Hypothalamus (tissue), 51 donors: Measurements from ENCODE around the gene CAVIN4.
A peak's percentile ranks its signal among the peaks of the same experiment; 100 is the strongest.

ENCODE experiments used
- DNase-seq, 51 donors: peaks; one replicate each; lab custom pipeline; 2025; lab: John Stamatoyannopoulos, UW

The CAVIN4 gene

GRCh38 chr9:100589582-100589981, 11.7 kb downstream of the CAVIN4 start:
- DNase-seq: no peak

GRCh38 chr9:100590481-100590880, 12.6 kb downstream of the CAVIN4 start:
- no peak for DNase-seq

- no peak for DNase-seq
Measured at GRCh38 chr9:100591139-100591538, 13.3 kb downstream of the CAVIN4 start.

GRCh38 chr9:100591639-100592412, 13.9 kb downstream of the CAVIN4 start:
- DNase-seq: peak in 1 of 51 donors; percentile 3

GRCh38 chr9:100595391-100596199, 17.7 kb downstream of the CAVIN4 start:
- peak in 21 of 51 donors; percentile 3 to 87 (median 28) for DNase-seq

GRCh38 chr9:100597236-100597635, 19.4 kb downstream of the CAVIN4 start:
- no peak for DNase-seq

GRCh38 chr9:100598641-100599145, 20.8 kb downstream of the CAVIN4 start:
- DNase-seq: peak; percentile 13 to 86 (median 68)

- no peak for DNase-seq
Measured at GRCh38 chr9:100600521-100601079, 22.7 kb downstream of the CAVIN4 start.

- DNase-seq: peak in 16 of 51 donors; percentile 6 to 64 (median 27)
Measured at GRCh38 chr9:100601216-100601615, 23.3 kb downstream of the CAVIN4 start.

GRCh38 chr9:100602342-100602801, 24.5 kb downstream of the CAVIN4 start:
- peak in 15 of 51 donors; percentile 5 to 69 (median 16) for DNase-seq

GRCh38 chr9:100605405-100605804, 27.5 kb downstream of the CAVIN4 start:
- no peak for DNase-seq

- DNase-seq: no peak
Measured at GRCh38 chr9:100619194-100619593, 41.3 kb downstream of the CAVIN4 start.

- no peak for DNase-seq
Measured at GRCh38 chr9:100619665-100620064, 41.8 kb downstream of the CAVIN4 start.

- DNase-seq: no peak
Measured at GRCh38 chr9:100623969-100624368, 46.1 kb downstream of the CAVIN4 start.

- DNase-seq: no peak
Measured at GRCh38 chr9:100626949-100627348, 49.1 kb downstream of the CAVIN4 start.

GRCh38 chr9:100637787-100638186, 59.9 kb downstream of the CAVIN4 start:
- no peak for DNase-seq
